SH-SY5Y (cell line): Measurements from ENCODE around the gene EPB41L2.

Experiments used
- GATA2 ChIP-seq: IDR thresholded peaks from 2 replicates; pipeline ENCODE4 v1.6.1; 2011; ENCODE audit warnings: mild to moderate bottlenecking, low read depth, low read length
- GATA3 ChIP-seq: IDR thresholded peaks from 2 replicates; pipeline ENCODE4 v1.6.1; 2011; ENCODE audit warnings: low read depth, mild to moderate bottlenecking, low read length, moderate library complexity

GRCh38 chr6:130858054-130858453, 205.0 kb downstream of the EPB41L2 start:
- TF ChIP-seq GATA2: no peak
- TF ChIP-seq GATA3: no peak
